ENCODE data around the gene TUBB2B.

- TF ChIP-seq CTCF (IDR thresholded peaks at IDR 0.05 in 2 of 3, conservative IDR thresholded peaks at IDR 0.05 in 1 of 3; ENCODE audit: borderline replicate concordance in 1 of 3, insufficient read depth in 1 of 3, low read depth in 2 of 3, low read length in 2 of 3) (no peak), EZH2 (IDR thresholded peaks at IDR 0.05) (no peak), EGR1 (IDR thresholded peaks at IDR 0.05; ENCODE audit: low read depth) (no peak), SIN3A (IDR thresholded peaks at IDR 0.05; ENCODE audit: low read depth) (no peak), RAD21 (IDR thresholded peaks at IDR 0.05; ENCODE audit: low read depth) (no peak), MAX (IDR thresholded peaks at IDR 0.05) (no peak), POLR2AphosphoS5 (IDR thresholded peaks at IDR 0.05; ENCODE audit: low read depth, low read length) (no peak), CEBPB (IDR thresholded peaks at IDR 0.05; ENCODE audit: low read depth) (no peak), EZH2phosphoT487 (IDR thresholded peaks at IDR 0.05; ENCODE audit: borderline replicate concordance) (no peak), YY1 (IDR thresholded peaks at IDR 0.05; ENCODE audit: extremely low read depth, insufficient replicate concordance, low read depth, low read length) (no peak), TCF7L2 (IDR thresholded peaks at IDR 0.05; ENCODE audit: borderline replicate concordance, extremely low read depth, insufficient read depth, insufficient read length) (no peak)
- TF ChIP-seq, protein P1, sequence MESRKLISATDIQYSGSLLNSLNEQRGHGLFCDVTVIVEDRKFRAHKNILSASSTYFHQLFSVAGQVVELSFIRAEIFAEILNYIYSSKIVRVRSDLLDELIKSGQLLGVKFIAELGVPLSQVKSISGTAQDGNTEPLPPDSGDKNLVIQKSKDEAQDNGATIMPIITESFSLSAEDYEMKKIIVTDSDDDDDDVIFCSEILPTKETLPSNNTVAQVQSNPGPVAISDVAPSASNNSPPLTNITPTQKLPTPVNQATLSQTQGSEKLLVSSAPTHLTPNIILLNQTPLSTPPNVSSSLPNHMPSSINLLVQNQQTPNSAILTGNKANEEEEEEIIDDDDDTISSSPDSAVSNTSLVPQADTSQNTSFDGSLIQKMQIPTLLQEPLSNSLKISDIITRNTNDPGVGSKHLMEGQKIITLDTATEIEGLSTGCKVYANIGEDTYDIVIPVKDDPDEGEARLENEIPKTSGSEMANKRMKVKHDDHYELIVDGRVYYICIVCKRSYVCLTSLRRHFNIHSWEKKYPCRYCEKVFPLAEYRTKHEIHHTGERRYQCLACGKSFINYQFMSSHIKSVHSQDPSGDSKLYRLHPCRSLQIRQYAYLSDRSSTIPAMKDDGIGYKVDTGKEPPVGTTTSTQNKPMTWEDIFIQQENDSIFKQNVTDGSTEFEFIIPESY (IDR thresholded peaks at IDR 0.05; ENCODE audit: extremely low read depth, insufficient replicate concordance, low read length) = no peak
Measured at GRCh38 chr6:3247255-3248146, 20.0 kb upstream of the TUBB2B start.

Measured in HCT116 (cell line).